ENCODE measurements around the gene GGA1. TPM values are rescaled to one million over a fixed set of nuclear protein-coding genes. Genes with fewer than 3 reads are reported as not detected.
A peak's percentile ranks its signal among the peaks of the same experiment; 100 is the strongest.

GGA1 gene
- total RNA-seq, 1 donor from 2014 or later = 36.1 TPM

DNA sequence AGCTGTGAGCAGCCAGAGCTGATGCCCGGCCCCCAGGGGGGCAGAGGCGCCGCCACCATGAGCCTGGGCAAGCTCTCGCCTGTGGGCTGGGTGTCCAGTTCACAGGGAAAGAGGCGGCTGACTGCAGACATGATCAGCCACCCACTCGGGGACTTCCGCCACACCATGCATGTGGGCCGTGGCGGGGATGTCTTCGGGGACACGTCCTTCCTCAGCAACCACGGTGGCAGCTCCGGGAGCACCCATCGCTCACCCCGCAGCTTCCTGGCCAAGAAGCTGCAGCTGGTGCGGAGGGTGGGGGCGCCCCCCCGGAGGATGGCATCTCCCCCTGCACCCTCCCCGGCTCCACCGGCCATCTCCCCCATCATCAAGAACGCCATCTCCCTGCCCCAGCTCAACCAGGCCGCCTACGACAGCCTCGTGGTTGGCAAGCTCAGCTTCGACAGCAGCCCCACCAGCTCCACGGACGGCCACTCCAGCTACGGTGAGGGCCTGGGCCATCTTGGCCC is 42.3 kb upstream of the GGA1 start:
- DNase-seq (ENCODE audit: low read depth) (no peak), FAIRE-seq (no peak)
- Histone ChIP-seq H3K36me3 (ENCODE audit: control insufficient read depth, insufficient read depth, low read length) (peaks cover 20% of the 10 kb centered on the region), H3K4me3 (ENCODE audit: low read depth, low read length) (no peak overlapping the region), H3K27me3 (ENCODE audit: control insufficient read depth, insufficient read depth, low read length) (no peaks in the 10 kb centered on the region)
- TF ChIP-seq, protein P1, sequence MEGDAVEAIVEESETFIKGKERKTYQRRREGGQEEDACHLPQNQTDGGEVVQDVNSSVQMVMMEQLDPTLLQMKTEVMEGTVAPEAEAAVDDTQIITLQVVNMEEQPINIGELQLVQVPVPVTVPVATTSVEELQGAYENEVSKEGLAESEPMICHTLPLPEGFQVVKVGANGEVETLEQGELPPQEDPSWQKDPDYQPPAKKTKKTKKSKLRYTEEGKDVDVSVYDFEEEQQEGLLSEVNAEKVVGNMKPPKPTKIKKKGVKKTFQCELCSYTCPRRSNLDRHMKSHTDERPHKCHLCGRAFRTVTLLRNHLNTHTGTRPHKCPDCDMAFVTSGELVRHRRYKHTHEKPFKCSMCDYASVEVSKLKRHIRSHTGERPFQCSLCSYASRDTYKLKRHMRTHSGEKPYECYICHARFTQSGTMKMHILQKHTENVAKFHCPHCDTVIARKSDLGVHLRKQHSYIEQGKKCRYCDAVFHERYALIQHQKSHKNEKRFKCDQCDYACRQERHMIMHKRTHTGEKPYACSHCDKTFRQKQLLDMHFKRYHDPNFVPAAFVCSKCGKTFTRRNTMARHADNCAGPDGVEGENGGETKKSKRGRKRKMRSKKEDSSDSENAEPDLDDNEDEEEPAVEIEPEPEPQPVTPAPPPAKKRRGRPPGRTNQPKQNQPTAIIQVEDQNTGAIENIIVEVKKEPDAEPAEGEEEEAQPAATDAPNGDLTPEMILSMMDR (IDR thresholded peaks at IDR 0.05; ENCODE audit: insufficient read depth, low read length, severe bottlenecking) = no peak

DNA sequence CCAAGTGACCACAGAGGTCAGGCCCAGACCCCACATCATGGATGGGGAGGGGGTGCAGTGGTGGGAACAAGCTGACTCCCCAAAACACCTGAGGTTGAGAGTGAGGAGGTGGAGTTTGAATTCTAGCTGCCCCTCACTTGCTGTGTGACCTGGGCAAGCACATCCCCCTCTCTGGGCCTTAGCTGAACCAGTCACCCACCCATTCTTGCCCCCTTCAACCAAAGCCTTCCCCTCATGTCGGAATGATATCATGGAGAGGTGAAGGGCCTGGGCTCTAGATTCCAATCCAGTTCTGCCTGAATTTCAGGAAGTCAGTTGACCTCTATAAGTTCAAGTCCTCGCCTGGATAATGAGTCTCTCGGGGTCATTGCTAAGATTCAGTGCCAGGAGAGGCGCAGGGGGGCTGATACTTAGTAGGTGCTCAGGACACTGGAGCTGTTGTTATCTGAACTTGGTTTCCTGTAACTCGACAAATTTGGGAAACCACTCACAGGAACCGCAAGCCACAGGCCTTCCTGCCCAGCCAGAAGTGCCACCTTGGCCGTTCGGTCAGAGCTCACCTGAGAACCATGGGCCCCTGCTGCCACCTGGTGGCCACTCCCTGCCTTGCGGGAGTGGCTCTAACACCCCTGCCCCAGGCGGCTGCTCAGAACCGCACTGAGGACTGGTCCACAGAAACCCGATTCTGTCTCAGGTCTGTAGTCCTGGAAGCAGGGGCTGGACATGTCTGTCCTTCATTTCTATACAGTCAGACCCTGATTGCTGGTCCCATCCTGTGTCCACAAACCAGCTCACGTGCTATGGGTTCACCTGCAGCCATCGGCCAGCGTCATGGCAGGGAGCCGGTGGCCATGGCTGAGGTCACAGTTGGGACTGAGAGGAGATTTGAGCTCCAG is 41.5 kb upstream of the GGA1 start:
- Histone ChIP-seq H3K27me3 (ENCODE audit: control insufficient read depth, insufficient read depth, low read length) (no peaks in the 10 kb centered on the region), H3K36me3 (ENCODE audit: control insufficient read depth, insufficient read depth, low read length) (peaks cover 19% of the 10 kb centered on the region), H3K4me3 (ENCODE audit: low read depth, low read length) (no peak overlapping the region)
- FAIRE-seq (peak; percentile 93), DNase-seq (ENCODE audit: low read depth) (peak; percentile 76)
- TF ChIP-seq, protein P1 (IDR thresholded peaks at IDR 0.05; ENCODE audit: insufficient read depth, low read length, severe bottlenecking) = peak; percentile 99

DNA sequence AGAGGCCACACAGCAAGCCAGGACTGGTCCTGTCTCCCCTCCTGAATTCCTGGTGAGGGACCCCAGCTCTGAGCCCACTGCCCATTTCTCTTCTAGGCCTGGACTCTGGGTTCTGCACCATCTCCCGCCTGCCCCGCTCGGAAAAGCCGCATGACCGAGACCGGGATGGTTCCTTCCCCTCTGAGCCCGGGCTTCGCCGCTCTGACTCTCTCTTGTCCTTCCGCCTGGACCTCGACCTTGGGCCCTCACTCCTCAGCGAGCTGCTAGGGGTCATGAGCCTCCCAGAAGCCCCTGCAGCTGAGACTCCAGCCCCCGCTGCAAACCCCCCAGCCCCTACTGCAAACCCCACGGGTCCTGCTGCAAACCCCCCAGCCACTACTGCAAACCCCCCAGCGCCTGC is 40.6 kb upstream of the GGA1 start:
- TF ChIP-seq, protein P1 (IDR thresholded peaks at IDR 0.05; ENCODE audit: insufficient read depth, low read length, severe bottlenecking) = no peak
- Histone ChIP-seq H3K36me3 (ENCODE audit: control insufficient read depth, insufficient read depth, low read length) (peaks cover 19% of the 10 kb centered on the region), H3K27me3 (ENCODE audit: control insufficient read depth, insufficient read depth, low read length) (no peaks in the 10 kb centered on the region), H3K4me3 (ENCODE audit: low read depth, low read length) (no peak overlapping the region)
- DNase-seq (ENCODE audit: low read depth) (no peak), FAIRE-seq (no peak)

DNA sequence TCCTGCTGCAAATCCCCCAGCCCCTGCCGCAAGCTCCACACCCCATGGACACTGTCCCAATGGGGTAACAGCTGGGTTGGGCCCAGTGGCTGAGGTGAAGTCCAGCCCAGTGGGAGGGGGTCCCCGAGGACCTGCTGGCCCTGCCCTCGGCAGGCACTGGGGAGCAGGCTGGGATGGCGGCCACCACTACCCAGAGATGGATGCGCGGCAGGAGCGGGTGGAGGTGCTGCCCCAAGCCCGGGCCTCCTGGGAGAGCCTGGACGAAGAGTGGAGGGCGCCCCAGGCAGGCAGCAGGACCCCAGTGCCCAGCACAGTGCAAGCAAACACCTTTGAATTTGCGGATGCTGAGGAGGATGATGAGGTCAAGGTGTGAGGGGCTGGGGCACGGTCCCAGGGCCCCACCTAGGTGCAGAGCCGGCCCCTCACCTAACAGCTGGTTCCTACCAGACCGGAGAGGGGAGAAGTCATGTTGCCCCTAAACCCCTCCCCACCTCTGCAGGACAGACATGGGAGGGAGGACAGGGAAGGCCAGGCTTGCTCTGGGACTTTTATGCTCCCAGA is 40.1 kb upstream of the GGA1 start:
- Histone ChIP-seq H3K4me3 (ENCODE audit: low read depth, low read length) (no peak overlapping the region), H3K27me3 (ENCODE audit: control insufficient read depth, insufficient read depth, low read length) (no peaks in the 10 kb centered on the region), H3K36me3 (ENCODE audit: control insufficient read depth, insufficient read depth, low read length) (peaks cover 19% of the 10 kb centered on the region)
- TF ChIP-seq, protein P1 (IDR thresholded peaks at IDR 0.05; ENCODE audit: insufficient read depth, low read length, severe bottlenecking) = no peak
- FAIRE-seq (no peak), DNase-seq (ENCODE audit: low read depth) (no peak)

DNA sequence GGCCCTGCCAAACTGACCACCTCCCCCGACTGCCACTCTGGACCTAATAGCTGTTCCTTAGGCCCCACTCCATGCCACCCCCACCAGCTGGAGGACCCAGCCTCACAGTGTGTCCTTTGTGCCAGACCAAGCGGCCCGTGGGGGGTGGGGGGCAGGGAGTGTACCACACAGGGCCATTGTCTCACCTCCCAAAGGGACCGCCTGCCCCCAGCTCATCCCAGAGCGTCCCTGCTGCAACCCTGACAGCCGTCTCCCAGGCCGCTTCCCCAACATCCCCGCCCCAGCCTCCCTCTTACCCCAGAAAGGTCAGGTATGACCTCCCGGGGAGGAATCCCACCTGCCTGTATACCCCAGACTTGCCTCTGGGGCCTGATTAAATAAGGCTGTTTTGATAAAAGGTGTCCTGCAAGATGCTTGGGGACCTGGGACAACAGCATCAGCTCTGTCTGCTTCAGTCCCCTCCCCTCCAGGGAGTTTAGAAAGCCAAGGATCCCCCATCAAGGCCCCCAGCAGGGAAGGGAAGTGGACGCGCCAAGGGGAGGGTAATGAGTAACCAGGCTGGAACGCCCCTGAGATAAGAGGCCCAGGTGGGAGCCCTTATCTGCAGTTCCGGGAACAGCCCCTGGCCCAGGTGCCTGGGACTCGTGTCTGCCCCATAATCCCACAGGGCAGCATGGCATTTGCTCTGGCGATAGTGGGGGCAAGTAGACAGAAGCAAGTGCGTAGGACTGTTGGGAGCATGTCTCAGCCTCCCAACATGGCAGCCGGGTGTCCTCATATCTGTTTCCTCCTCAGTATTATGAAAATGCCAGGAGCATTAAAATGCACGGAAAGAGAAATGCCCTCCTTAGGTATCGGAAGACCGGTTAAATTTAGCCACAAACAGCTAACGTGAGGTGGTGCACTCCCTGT is 39.4 kb upstream of the GGA1 start:
- TF ChIP-seq, protein P1 (IDR thresholded peaks at IDR 0.05; ENCODE audit: insufficient read depth, low read length, severe bottlenecking) = no peak
- peaks cover 19% of the 10 kb centered on the region for H3K36me3 ChIP-seq (ENCODE audit: control insufficient read depth, insufficient read depth, low read length)
- DNase-seq (ENCODE audit: low read depth) (peak; percentile 40), FAIRE-seq (peak; percentile 55)
- H3K27me3 ChIP-seq (ENCODE audit: control insufficient read depth, insufficient read depth, low read length) = no peaks in the 10 kb centered on the region
- no peak overlapping the region for H3K4me3 ChIP-seq (ENCODE audit: low read depth, low read length)
